HG03520 (cell line): Measurements from ENCODE around the gene ANKRD44.

ENCODE experiments used
- ATAC-seq: cut with Tn5 transposase; IDR thresholded peaks from one replicate; pipeline ENCODE4 v1.9.1; 2021; ENCODE audit warnings: mild to moderate bottlenecking, moderate library complexity; ENCODE audit not compliant: unreplicated experiment

ANKRD44 gene

DNA sequence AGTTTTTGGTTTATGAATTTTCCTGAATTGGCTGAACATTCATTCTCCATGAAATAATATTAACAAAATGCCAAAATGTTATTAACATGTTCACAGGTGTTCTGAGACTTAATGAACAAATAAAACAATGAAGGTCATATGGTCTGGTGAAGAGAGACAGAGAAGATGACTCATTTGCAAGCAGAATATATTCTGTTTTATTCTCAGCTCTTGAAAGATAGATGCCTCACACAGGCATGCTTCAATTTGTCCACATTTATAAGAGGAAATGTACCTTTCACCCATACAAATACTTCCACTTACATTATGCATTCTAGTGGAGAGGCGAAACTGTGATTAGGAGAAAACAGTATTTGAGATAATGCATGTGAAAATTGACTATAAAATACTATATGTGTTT is 308.7 kb downstream of the ANKRD44 start:
- no peak for ATAC-seq

DNA sequence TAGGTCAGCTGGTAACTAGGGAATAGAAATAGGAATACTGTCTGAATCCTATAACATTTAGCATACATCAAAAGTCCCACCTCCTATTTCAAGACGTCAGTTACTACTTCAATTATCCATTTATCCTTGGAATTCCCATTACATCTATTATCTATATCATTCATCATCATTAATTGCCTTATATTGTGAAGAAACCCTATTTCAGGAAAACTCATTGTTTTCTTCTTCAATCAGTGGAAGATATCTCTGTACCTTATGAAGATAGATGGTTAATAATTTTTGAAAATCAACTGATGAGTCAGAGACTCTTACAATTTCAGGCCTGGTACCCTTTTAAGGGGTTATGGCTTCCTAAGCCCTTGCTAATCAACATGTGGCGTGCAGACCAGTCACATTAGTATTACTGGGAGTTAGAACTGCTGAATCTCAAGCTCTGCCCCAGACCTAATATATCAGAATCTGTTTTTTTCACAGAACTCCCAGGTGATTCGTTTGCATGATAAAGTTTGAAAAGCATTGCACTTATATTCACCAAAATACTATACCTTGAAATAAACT is 314.7 kb downstream of the ANKRD44 start:
- no peak for ATAC-seq

DNA sequence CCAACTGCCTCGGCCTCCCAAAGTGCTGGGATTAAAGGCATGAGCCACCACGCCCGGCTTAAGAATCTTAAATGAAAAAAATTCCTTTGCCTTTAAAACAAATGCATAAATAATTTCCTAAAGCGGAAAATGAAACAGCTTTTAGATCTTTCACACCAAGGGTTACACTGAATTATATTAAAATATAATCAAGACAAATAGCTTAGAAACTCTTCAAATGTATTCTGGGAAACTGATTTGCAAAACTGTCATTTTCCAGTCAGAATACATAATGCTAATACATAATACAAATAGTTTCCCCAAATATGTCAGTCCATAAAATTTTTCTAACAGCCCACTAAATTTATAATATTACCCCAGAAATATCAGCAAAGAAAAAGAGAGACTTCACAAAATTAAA is 315.8 kb downstream of the ANKRD44 start:
- ATAC-seq = no peak

DNA sequence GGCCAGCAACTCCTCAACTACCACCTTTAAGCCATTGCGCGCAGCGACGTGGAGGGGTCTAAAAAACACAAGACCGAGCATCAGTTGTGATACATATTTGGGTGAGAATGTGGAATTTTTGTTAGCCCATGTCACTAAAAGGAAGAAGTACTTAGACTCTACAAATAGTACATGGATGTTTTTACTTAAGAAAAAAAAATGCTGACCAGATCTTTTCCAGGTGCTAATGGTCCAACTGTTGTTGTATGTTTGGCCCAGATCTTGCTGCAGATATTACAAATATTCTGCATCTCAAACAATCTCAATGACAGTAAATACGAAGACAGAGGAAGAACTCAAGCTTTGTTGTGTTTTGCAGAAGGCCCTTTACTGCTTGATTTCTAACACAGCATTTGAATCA is 317.0 kb downstream of the ANKRD44 start:
- no peak for ATAC-seq

DNA sequence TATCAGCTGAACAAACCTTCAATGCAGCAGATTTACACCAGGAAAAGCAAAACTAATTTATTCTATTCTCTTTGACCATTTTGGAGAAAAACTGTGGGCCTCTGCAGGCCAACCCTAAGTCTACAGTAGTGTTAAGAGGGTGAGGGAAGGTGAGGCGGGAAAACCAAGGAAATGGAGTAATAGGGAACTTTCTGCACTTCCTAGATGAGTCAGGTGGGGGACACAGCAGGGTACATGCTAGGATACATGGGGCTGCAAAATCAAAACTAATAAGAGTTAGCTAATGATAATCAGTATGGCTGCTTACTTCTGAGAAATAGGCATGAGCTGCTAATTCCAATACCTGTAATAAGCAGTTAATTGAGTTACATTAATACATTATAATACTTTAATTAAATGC is 318.1 kb downstream of the ANKRD44 start:
- no peak for ATAC-seq

DNA sequence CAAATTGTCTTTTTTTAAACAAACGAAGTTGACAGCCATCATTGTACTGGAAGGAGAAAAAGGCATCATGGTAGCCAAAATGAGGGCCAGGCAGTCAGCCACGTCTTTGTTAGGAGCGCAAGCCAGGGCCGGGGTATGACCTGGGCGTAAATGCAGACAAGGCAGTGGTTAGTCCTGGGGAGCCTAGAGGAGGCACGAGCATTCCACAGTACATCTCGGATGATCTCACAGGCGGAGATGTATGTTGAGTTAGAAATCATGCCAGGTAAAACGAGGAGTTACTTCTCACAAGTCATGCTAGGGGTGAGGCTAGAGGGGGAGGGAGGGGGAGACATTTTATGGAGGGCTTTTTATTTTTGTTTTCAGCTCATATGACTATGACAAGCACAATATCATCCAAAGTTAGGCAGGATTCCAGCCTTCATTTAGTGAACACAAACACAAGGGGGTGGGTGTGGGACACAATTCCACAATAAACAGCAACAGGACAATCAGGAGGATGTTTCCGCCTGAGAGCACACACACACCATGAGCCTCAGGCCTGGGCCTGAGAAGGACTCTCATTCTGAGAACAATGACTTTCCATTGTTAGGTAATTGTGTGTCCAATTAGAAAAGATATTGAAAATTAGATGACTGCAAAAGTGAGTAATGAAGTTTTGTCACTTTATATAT is 319.7 kb downstream of the ANKRD44 start:
- no peak for ATAC-seq

DNA sequence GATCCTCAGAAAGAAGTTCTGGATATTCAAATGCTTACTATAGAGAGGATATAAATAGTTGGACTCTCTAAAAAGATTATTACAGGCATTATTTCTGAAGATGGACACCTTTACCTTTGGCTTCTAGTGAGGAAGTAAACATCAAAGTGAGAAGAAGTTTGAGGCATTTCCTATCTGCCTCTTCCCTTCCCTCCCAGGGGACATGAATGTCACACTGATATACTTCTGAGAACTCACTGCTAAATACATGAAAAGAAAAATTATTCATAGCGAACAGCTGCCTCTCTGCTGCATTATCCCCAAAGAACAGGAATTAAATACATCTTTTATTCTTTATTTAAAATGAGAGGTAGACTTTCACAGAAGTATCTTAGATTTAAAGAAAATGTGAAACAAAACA is 320.5 kb downstream of the ANKRD44 start:
- ATAC-seq = no peak

DNA sequence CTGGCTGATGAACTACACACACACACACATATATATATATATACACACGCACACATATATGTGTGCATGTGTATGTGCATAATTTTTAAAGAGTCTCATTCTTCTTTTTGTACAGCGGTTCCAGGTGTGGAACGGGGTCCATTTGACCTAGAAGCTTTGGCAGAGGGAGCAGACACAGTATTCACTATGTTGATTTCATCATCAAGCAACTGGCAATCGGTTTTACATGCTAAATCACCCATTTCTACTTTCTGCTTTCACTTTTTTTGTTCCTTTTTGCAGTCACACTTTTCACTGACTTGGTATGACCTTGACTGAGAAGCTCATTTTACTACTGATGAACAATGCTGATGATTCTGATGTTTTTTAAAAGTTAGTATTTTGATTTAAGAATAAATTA is 321.1 kb downstream of the ANKRD44 start:
- no peak for ATAC-seq

DNA sequence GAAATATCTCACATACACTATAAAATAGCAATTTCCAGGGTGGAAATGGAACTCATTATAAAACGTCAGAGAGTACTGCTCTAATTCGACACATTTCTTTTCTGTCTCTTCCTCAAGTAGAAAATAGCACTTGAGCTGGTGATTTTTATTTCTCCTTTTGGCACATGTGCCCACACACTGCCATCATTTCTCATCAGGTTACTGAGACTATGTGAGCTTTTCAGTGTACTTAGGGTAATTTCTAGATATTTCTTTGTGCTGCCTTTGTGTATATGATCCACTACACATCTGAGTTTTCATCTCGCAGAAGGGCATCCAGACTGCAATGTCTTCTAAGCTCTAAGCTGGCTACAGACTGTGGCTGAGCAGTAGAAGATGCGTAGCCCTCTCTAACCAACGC is 321.9 kb downstream of the ANKRD44 start:
- no peak for ATAC-seq

DNA sequence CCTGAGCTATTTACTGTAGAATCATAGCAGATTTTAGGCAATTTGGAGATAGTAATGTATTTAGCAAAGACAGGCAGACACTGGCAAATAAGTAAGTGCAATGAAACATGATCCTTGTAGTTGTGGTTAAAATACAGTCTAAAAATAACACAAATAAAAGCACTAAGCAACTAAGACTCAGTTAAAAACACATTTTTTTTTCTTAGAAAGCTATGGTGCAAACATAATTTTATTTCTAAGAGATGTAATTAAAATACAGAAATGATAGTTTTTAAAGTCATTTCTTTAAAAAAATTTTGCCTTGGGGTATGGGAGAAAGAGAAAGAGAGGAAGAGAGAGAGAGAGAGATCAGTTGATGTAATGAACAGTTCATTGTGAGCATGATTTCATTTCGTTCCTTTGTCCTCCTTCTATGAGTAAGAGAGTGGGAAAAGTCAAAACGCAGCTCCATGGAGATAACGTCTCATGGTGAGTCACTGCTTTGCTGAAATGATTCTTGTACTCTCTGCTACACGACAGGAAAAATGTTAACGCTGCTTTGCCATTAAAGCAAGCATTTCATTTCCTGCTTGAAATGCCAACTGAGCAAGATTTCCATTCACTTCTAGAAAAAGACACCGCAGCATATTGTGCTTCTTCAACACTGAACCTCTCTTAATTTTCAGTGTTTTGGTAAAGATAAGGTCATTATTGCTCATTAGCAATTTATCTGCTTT is 322.8 kb downstream of the ANKRD44 start:
- ATAC-seq = no peak

DNA sequence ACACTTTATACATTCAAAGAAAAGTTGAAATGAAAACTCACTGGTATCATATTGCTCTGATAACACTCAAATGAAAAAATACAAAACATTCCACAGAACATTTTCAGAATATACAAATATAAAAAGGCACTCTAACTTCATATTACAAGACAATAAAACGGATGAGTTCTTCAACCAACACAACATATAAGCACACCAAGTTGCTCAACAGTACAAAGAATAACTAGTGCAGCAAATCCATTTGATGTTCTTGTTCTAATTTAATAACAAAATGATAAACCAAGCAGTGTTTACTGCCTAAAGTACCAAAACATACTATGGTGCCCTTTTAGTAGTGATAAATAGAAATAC is 323.3 kb downstream of the ANKRD44 start:
- ATAC-seq = no peak

DNA sequence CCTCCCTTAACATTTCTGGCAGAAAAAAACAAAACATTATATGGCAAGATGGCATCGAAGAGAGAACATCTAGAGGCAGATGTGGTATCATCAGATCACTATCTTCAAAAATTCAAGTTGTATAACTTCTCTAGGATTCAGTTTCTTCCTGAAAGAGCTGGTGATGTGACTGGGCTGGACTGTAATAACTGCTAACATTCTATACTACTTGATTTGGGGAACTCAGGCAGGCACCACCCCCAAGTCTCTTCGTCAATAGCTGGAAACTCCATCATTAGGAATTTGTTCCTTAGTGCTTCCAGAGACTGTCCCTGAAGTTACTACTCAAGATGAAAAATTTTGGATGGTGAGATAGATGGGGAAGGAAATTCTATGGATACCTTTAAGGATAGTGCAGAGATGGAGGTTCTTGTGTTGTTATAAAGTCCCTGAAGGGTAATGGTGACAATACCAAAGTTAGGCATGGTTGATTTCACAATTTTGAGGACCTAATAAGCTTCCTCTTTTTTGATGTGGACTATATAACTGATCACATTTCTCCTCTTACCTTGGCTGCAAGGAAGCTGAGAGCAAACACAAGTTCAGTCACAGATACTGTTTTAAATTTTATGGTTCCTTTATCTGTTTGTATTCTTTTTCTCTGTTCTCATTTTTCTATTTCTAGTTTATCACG is 324.9 kb downstream of the ANKRD44 start:
- no peak for ATAC-seq

DNA sequence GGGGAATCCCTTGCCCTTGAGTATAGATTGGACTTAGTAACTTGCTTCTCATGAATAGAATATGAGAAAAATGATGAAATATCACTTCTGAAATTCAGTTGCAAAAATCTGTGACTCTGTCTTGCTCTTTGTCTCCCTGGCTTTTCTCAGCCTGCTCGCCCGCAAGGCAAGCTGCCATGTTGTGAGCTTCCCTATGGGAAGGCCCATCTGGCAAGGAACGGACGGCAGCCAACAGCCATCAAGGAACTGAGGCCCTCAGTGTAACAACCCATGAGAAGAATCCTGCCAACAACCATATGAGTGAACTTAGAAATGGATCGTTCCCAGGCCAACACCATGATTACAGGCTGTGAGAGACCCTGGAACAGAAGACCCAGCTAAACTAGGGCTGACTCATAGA is 325.7 kb downstream of the ANKRD44 start:
- no peak for ATAC-seq

DNA sequence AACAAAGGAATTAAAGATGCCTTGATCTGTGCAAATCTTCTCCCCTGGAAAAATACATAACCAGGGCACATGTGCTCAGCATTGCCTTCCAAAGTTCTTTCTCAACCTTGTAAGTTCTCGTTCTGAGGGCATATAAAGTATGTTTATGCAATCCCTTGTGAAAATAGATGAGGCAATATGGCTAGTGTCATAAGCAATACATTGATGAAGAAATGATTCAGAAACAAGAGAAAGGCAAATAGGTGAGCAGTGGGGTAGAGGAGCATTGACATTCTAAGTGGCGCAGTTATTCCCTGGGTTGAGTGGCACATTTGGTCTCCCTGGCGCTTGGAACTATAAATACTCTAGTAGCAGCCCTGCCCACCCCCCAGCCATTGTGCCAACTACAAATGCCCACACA is 326.6 kb downstream of the ANKRD44 start:
- no peak for ATAC-seq

DNA sequence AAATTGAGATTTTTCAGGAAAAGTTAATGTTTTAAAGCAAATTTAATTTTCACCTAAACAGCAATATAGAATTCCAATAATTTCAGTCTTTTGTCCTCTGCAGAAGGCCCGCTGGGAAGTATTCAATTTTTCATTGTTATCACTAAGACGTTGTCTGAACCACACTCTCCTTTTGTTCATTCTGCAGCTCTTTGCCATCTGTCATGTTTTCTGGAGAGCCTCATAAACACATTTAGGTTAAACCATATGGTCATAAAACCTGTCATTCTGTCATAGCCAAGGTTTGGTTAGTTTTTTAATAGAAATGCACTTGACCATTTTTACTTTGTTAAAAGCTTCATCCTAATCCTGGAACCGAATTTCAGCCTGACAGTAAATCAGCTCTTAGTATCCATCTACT is 330.1 kb downstream of the ANKRD44 start:
- no peak for ATAC-seq

DNA sequence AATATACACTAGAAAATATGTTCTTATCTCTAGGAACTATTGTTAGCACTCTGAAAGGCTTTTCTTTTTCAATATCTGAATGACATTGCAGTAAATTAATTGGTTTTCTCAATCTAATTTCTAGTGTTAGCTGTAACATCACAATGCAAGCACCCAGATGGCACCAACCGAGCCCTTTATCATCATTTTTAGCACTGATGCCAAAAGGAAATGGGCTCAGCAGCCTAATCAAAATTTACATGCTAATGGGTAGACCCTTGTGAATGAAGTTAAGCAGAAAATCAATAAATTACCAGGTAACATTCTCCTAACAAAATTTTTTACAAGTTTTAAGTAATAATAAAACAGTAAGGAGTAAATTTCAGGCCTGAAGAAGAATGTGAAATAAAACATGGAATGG is 330.6 kb downstream of the ANKRD44 start:
- ATAC-seq = no peak

DNA sequence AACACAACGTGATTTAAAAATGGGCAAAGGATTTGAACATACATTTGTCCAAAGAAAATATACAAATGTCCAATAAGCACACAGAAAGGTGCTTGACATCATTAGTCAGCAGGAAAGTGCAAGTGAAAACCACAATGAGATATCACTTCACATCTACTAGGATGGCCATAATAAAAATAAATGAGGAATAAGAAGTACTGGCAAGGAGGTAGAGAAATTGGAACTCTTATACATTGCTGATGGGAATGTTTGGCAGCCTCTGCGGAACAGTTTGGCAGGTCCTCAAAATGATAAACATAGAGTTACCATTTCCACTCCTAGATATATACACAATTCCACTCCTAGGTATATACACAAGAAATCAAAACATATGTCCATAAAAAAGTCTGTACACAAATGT is 333.1 kb downstream of the ANKRD44 start:
- ATAC-seq = no peak

DNA sequence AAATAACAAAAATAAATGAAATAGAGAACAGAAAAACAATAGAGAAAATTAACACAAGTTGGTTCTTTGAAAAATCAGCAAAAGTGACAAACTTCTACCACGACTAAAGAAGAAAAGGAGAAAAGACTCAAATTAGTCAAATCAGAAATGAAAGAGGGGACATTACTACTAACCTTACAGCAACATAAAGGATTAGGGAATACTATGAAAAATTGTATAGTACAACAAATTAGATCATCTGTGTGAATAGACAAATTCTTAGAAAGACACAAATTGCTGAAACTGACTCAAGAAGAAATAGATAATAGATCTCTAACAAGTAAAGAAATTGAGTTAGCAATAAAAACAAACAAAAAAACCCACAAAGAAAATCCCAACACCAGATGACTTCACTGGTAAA is 335.6 kb downstream of the ANKRD44 start:
- ATAC-seq = no peak

DNA sequence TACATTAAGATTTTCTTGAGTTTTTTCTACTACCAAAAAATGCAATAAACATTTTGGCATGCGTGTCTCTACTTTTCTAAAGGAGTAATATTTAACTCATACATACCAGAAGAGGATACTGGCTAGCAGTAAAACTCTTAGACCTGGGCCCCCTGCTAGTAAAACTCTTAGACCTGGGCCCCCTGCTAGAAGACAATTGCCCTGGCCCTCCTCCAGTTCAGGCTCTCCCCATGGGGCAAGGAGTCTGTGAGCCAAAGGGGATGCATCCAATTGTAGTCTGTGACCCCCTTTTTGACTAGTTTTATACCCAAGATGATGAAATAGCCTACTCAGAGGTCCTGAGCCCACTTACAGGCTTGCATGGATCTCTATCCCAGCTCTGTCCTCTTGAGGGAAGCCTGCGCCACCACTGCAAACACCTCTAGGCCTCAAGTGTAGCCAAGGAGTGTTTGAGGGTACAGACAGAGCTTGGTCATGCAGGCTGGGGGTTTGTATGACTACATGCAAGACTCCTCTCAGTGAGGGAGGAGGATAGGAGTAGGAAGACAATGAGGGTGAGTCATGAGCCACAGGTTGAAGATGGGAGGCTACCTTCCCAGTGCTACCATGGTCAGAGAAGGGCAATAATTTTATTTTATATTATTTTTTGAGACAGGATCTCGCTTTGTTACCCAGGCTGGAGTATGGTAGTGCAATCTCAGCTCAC is 338.9 kb downstream of the ANKRD44 start:
- no peak for ATAC-seq

DNA sequence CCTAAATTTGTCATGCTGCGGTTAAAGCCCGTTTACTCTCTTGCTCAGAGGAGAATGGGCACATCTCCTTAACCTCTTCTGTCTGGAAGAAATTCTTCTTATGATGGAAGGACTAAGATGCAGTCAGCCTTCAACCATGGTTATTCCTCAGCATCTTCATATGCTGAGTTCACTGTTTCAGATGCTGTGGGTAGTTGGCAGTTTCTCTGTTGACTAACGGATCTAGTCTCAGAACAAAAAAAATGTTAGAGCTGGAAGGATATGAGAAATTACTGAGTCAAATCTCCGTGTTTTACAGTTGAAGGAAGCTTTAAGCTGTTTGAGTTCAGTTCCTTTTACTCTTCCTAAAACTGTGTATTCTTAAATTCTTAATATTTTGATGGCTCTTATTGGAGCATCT is 340.5 kb downstream of the ANKRD44 start:
- no peak for ATAC-seq

DNA sequence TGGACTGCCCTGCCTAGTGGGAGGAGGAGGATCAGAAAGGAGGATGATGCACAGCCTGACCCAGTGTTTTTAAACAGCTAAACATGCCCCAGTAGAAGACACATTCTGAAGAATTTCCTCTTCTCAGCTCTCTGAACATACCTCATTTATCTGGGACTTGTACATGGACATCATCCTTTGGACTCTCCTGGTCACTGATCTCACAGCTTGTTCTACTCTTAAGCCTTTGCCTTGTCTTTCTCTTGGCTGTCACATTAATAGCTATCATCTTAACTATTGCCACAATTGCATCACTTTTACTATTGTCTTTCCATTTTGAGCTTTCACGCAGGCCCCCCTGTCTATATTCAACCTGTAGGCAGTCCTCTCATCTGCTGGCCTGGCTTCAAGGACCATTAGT is 342.1 kb downstream of the ANKRD44 start:
- no peak for ATAC-seq
